Measurements from ENCODE around the gene GUK1.
A peak's percentile ranks its signal among the peaks of the same experiment; 100 is the strongest.

GUK1 gene

GRCh38 chr1:228100822-228101613 lies 39.1 kb upstream of the GUK1 start:
- TF ChIP-seq CTCF (IDR thresholded peaks at IDR 0.05; ENCODE audit: extremely low read depth, missing control alignments): no peak
- peak; percentile 10 for DNase-seq (ENCODE audit: low spot score)

GRCh38 chr1:228101614-228101993 lies 38.5 kb upstream of the GUK1 start:
- DNase-seq (ENCODE audit: low spot score): no peak
- TF ChIP-seq CTCF (IDR thresholded peaks at IDR 0.05; ENCODE audit: extremely low read depth, missing control alignments): no peak

- peak; percentile 84 for DNase-seq (ENCODE audit: low spot score)
- TF ChIP-seq CTCF (IDR thresholded peaks at IDR 0.05; ENCODE audit: extremely low read depth, missing control alignments): peak; percentile 24
Measured at GRCh38 chr1:228101994-228102790, 37.9 kb upstream of the GUK1 start.

- DNase-seq (ENCODE audit: low spot score): peak; percentile 98
- no peak for TF ChIP-seq CTCF (IDR thresholded peaks at IDR 0.05; ENCODE audit: extremely low read depth, missing control alignments)
Measured at GRCh38 chr1:228102791-228103620, 37.1 kb upstream of the GUK1 start, which contains the start of gene C1orf35. C1orf35 (minus strand) TSS chr1:228103325; CDS start chr1:228103227, 98 bp downstream.

GRCh38 chr1:228104526-228105269 lies 35.4 kb upstream of the GUK1 start:
- DNase-seq (ENCODE audit: low spot score): peak; percentile 2
- TF ChIP-seq CTCF (IDR thresholded peaks at IDR 0.05; ENCODE audit: extremely low read depth, missing control alignments): no peak

GRCh38 chr1:228105270-228105995 lies 34.6 kb upstream of the GUK1 start:
- TF ChIP-seq CTCF (IDR thresholded peaks at IDR 0.05; ENCODE audit: extremely low read depth, missing control alignments): no peak
- DNase-seq (ENCODE audit: low spot score): no peak

Data from GM20000 (cell line).